GM18502 (cell line): ENCODE data around the gene MRPL20.

Source experiments
- ATAC-seq: cut with Tn5 transposase; IDR thresholded peaks from one replicate; pipeline ENCODE4 v1.9.1; 2021; ENCODE audit warnings: mild to moderate bottlenecking; ENCODE audit not compliant: unreplicated experiment, poor library complexity

The MRPL20 gene

GRCh38 chr1:1367315-1367714 lies 39.8 kb downstream of the MRPL20 start:
- no peak for ATAC-seq

- ATAC-seq: no peak
Measured at GRCh38 chr1:1366699-1367066, 40.4 kb downstream of the MRPL20 start.

GRCh38 chr1:1365875-1366698 lies 41.0 kb downstream of the MRPL20 start:
- ATAC-seq: no peak

GRCh38 chr1:1364266-1364665 lies 42.8 kb downstream of the MRPL20 start:
- ATAC-seq: no peak

- no peak for ATAC-seq
Measured at GRCh38 chr1:1361982-1362423, 45.1 kb downstream of the MRPL20 start.

GRCh38 chr1:1361233-1361981 lies 45.7 kb downstream of the MRPL20 start:
- no peak for ATAC-seq

GRCh38 chr1:1360506-1361169 lies 46.5 kb downstream of the MRPL20 start:
- ATAC-seq: no peak

- no peak for ATAC-seq
Measured at GRCh38 chr1:1359664-1360468, 47.2 kb downstream of the MRPL20 start.

GRCh38 chr1:1359308-1359663 lies 47.8 kb downstream of the MRPL20 start:
- no peak for ATAC-seq

- ATAC-seq: no peak
Measured at GRCh38 chr1:1358433-1359271, 48.4 kb downstream of the MRPL20 start, which contains the start of gene MXRA8. Gene MXRA8 (minus strand): TSS chr1:1358555. CDS start chr1:1358504, 51 bp downstream.

GRCh38 chr1:1357871-1358432 lies 49.1 kb downstream of the MRPL20 start:
- no peak for ATAC-seq

GRCh38 chr1:1356796-1357401 lies 50.2 kb downstream of the MRPL20 start:
- ATAC-seq: no peak

- no peak for ATAC-seq
Measured at GRCh38 chr1:1356166-1356795, 50.8 kb downstream of the MRPL20 start.

- ATAC-seq: no peak
Measured at GRCh38 chr1:1355416-1355815, 51.7 kb downstream of the MRPL20 start.

- ATAC-seq: no peak
Measured at GRCh38 chr1:1354271-1355247, 52.5 kb downstream of the MRPL20 start.

GRCh38 chr1:1353389-1354151 lies 53.5 kb downstream of the MRPL20 start:
- ATAC-seq: no peak
